GM23338 (cell line): ENCODE data around the gene TGFBR3. TPM values are rescaled to one million over a fixed set of nuclear protein-coding genes. Genes with fewer than 3 reads are reported as not detected.

Experiments
- ATAC-seq: fragments of 200-7000 bp; cut with Tn5 transposase; 3 replicates; pipeline ENCODE4 v1.9.1; 2020
- DNase-seq: peaks from one replicate; pipeline ENCODE4 v3.0.0-alpha.2; 2015; ENCODE audit warnings: low spot score
- H2AFZ ChIP-seq: fragments of 200-600 bp; sonication (generic); 2 replicates; pipeline ENCODE4 v1.8.0; 2016; ENCODE audit warnings: antibody characterized with exemption, mild to moderate bottlenecking, moderate library complexity
- H3F3A ChIP-seq: fragments of 200-600 bp; sonication (generic); replicated peaks from 2 replicates; pipeline ENCODE4 v1.8.0; 2017; ENCODE audit warnings: antibody characterized with exemption, mixed run types, low read depth
- H3K27ac ChIP-seq: fragments of 200-600 bp; sonication (generic); 2 replicates; pipeline ENCODE4 v1.6.1; 2016; ENCODE audit warnings: low read depth
- H3K27me3 ChIP-seq: fragments of 200-600 bp; sonication (generic); 2 replicates; pipeline ENCODE4 v1.8.0; 2016; ENCODE audit warnings: mild to moderate bottlenecking, mixed run types, moderate library complexity; ENCODE audit not compliant: insufficient read depth
- H3K36me3 ChIP-seq: fragments of 200-600 bp; sonication (generic); 2 replicates; pipeline ENCODE4 v1.8.0; 2016; ENCODE audit warnings: mild to moderate bottlenecking; ENCODE audit not compliant: insufficient read depth
- H3K4me1 ChIP-seq: fragments of 200-600 bp; sonication (generic); 2 replicates; pipeline ENCODE4 v1.8.0; 2016; ENCODE audit warnings: mild to moderate bottlenecking, moderate library complexity; ENCODE audit not compliant: insufficient read depth
- H3K4me2 ChIP-seq: fragments of 200-600 bp; sonication (generic); 2 replicates; pipeline ENCODE4 v1.7.1; 2017; ENCODE audit warnings: mixed run types
- H3K4me3 ChIP-seq: fragments of 200-600 bp; sonication (generic); 2 replicates; pipeline ENCODE4 v1.6.1; 2016; ENCODE audit warnings: mixed run types
- H3K79me2 ChIP-seq: fragments of 200-600 bp; sonication (generic); replicated peaks from 2 replicates; pipeline ENCODE4 v1.8.0; 2017; ENCODE audit warnings: mild to moderate bottlenecking; ENCODE audit not compliant: insufficient read depth
- H3K9me2 ChIP-seq: fragments of 200-600 bp; sonication (generic); 2 replicates; pipeline ENCODE4 v1.8.0; 2017; ENCODE audit not compliant: insufficient read depth
- H4K20me1 ChIP-seq: fragments of 200-600 bp; sonication (generic); replicated peaks from 2 replicates; pipeline ENCODE4 v1.8.0; 2017; ENCODE audit warnings: mild to moderate bottlenecking; ENCODE audit not compliant: insufficient read depth
- H3K27ac Mint-ChIP-seq: 2 replicates; pipeline ENCODE4 v1.8.0; 2020; ENCODE audit warnings: inconsistent platforms, mild to moderate bottlenecking, moderate library complexity, mixed read lengths
- H3K27me3 Mint-ChIP-seq: 3 replicates; pipeline ENCODE4 v1.8.0; 2022; ENCODE audit warnings: low read depth, mild to moderate bottlenecking, moderate library complexity, mixed read lengths, inconsistent platforms; ENCODE audit not compliant: insufficient read depth, poor library complexity
- H3K36me3 Mint-ChIP-seq: 3 replicates; pipeline ENCODE4 v1.8.0; 2021; ENCODE audit warnings: low read depth, mild to moderate bottlenecking, inconsistent platforms, moderate library complexity, mixed read lengths
- H3K4me1 Mint-ChIP-seq: 3 replicates; pipeline ENCODE4 v1.8.0; 2020; ENCODE audit warnings: mild to moderate bottlenecking, inconsistent platforms, mixed read lengths
- H3K4me3 Mint-ChIP-seq: 3 replicates; pipeline ENCODE4 v1.8.0; 2021; ENCODE audit warnings: moderate library complexity, mild to moderate bottlenecking, inconsistent platforms, mixed read lengths
- H3K9me3 Mint-ChIP-seq: 3 replicates; pipeline ENCODE4 v1.8.0; 2020; ENCODE audit warnings: moderate library complexity, mild to moderate bottlenecking, inconsistent platforms, mixed read lengths
- CREB1 ChIP-seq: fragments of 250-450 bp; sonication (Bioruptor Pico); IDR thresholded peaks from 2 replicates; pipeline ENCODE4 v1.5.0; 2020; ENCODE audit warnings: low read depth, mild to moderate bottlenecking, moderate library complexity
- EZH2 ChIP-seq: fragments of 200-600 bp; sonication (generic); IDR thresholded peaks from one replicate; pipeline ENCODE4 v1.8.0; 2017; ENCODE audit warnings: antibody characterized with exemption, mild to moderate bottlenecking, low read depth; ENCODE audit not compliant: unreplicated experiment
- EZH2phosphoT487 ChIP-seq: fragments of 200-600 bp; sonication (generic); IDR thresholded peaks from one replicate; pipeline ENCODE4 v1.8.1; 2018; ENCODE audit warnings: antibody characterized with exemption; ENCODE audit not compliant: unreplicated experiment
- JUNB ChIP-seq: IDR thresholded peaks from one replicate; pipeline ENCODE4 v1.6.1; 2016; ENCODE audit warnings: antibody characterized with exemption; ENCODE audit not compliant: unreplicated experiment
- NANOG ChIP-seq: IDR thresholded peaks from 2 replicates; pipeline ENCODE4 v1.6.1; 2016; ENCODE audit warnings: antibody characterized with exemption, borderline replicate concordance
- POLR2AphosphoS5 ChIP-seq: IDR thresholded peaks from 2 replicates; pipeline ENCODE4 v1.6.1; 2016; ENCODE audit warnings: antibody characterized with exemption, low read depth
- STAT1 ChIP-seq: IDR thresholded peaks from one replicate; pipeline ENCODE4 v1.6.1; 2016; ENCODE audit warnings: antibody characterized with exemption; ENCODE audit not compliant: unreplicated experiment
- ZNF114 ChIP-seq: fragments of 250-450 bp; sonication (Bioruptor Pico); IDR thresholded peaks from 2 replicates; pipeline ENCODE4 v1.5.0; 2020; ENCODE audit warnings: mild to moderate bottlenecking, moderate library complexity
- ZNF331 ChIP-seq: fragments of 250-450 bp; sonication (Bioruptor Pico); IDR thresholded peaks from 2 replicates; pipeline ENCODE4 v1.5.0; 2020; ENCODE audit warnings: low read depth, mild to moderate bottlenecking, moderate library complexity
- polyA plus RNA-seq: library from polyadenylated mRNA; unstranded; fragments of >200 nt; fragmentation: Nextera tagmentation; extraction: Ambion mirVana; gene quantifications from 2 replicates; pipeline ENCODE4 v1.2.1, GENCODE V29; 2016
- total RNA-seq: library from RNA; depleted of rRNA; stranded (reverse); fragments of >200 nt; shearing (Covaris generic); gene quantifications from 2 replicates; pipeline ENCODE4 v1.2.3, GENCODE V29; 2014
- TF ChIP-seq, protein P1 (sequence below): fragments of 250-450 bp; sonication (Bioruptor Pico); IDR thresholded peaks from 2 replicates; pipeline ENCODE4 v1.5.0; 2020; ENCODE audit warnings: mild to moderate bottlenecking, moderate library complexity
- TF ChIP-seq, protein P2 (sequence below): IDR thresholded peaks from one replicate; pipeline ENCODE4 v1.6.1; 2018; ENCODE audit warnings: antibody characterized with exemption; ENCODE audit not compliant: unreplicated experiment
- TF ChIP-seq, protein P3 (sequence below), 2 experiments: fragments of 200-600 bp in 1 of 2; sonication (generic) in 1 of 2; conservative IDR thresholded peaks; 2 replicates each; pipeline versions ENCODE4 v1.5.1 to v1.6.1; 2016 to 2017; ENCODE audit warnings: antibody characterized with exemption in 2 of 2, low read depth in 2 of 2, mild to moderate bottlenecking in 2 of 2, moderate library complexity in 1 of 2
- TF ChIP-seq, protein P4 (sequence below): IDR thresholded peaks from 2 replicates; pipeline ENCODE4 v1.6.1; 2016; ENCODE audit warnings: antibody characterized with exemption

The TGFBR3 gene
- total and polyA plus RNA-seq, 2 experiments from 2014 or later, result 1.7 to 2.9 TPM

DNA sequence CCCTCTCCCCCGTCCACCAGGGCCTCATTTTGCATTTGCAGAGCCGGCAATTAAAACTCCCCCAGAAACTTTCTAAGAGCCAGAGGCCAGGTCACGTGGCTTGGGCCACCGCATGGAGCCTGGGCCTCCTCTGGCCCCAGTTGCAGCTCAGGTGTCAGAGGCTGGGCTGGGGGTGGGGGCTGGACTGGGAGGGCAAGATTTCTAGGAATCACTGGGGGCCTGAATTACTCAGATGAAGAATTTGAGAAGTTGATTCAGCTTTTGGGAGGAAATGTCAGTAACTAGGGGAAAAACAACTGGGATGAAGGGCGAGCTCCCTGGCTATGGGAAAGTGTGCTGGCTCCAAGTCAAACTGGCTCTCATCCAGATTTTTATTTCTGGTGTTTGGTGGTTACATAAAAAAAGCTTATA lies 234.3 kb downstream of the TGFBR3 start:
- H3K4me1 ChIP-seq, result no peaks in the 10 kb centered on the region
- peaks cover 2% of the 10 kb centered on the region; the same call in 1 of the 3 replicates for H3K9me3 Mint-ChIP-seq
- H3K4me1 Mint-ChIP-seq, result peaks cover 7% of the 10 kb centered on the region; the same call in 2 of the 3 replicates
- no peak overlapping the region for H3K4me3 ChIP-seq
- no peak for DNase-seq
- H3K9me2 ChIP-seq, result peaks cover 17% of the 10 kb centered on the region; the same call in 1 of the 2 replicates
- H3K36me3 Mint-ChIP-seq, result no peaks in the 10 kb centered on the region; the same call in 2 of the 3 replicates
- H3K79me2 ChIP-seq, result no peaks in the 10 kb centered on the region
- no peak overlapping the region for H3K4me3 Mint-ChIP-seq
- TF ChIP-seq POLR2AphosphoS5 (no peak), CREB1 (no peak), NANOG (no peak), ZNF114 (CRISPR knock-in tag) (no peak), ZNF331 (CRISPR knock-in tag) (no peak), EZH2phosphoT487 (no peak), STAT1 (no peak), JUNB (no peak), EZH2 (no peak)
- TF ChIP-seq, protein P1, sequence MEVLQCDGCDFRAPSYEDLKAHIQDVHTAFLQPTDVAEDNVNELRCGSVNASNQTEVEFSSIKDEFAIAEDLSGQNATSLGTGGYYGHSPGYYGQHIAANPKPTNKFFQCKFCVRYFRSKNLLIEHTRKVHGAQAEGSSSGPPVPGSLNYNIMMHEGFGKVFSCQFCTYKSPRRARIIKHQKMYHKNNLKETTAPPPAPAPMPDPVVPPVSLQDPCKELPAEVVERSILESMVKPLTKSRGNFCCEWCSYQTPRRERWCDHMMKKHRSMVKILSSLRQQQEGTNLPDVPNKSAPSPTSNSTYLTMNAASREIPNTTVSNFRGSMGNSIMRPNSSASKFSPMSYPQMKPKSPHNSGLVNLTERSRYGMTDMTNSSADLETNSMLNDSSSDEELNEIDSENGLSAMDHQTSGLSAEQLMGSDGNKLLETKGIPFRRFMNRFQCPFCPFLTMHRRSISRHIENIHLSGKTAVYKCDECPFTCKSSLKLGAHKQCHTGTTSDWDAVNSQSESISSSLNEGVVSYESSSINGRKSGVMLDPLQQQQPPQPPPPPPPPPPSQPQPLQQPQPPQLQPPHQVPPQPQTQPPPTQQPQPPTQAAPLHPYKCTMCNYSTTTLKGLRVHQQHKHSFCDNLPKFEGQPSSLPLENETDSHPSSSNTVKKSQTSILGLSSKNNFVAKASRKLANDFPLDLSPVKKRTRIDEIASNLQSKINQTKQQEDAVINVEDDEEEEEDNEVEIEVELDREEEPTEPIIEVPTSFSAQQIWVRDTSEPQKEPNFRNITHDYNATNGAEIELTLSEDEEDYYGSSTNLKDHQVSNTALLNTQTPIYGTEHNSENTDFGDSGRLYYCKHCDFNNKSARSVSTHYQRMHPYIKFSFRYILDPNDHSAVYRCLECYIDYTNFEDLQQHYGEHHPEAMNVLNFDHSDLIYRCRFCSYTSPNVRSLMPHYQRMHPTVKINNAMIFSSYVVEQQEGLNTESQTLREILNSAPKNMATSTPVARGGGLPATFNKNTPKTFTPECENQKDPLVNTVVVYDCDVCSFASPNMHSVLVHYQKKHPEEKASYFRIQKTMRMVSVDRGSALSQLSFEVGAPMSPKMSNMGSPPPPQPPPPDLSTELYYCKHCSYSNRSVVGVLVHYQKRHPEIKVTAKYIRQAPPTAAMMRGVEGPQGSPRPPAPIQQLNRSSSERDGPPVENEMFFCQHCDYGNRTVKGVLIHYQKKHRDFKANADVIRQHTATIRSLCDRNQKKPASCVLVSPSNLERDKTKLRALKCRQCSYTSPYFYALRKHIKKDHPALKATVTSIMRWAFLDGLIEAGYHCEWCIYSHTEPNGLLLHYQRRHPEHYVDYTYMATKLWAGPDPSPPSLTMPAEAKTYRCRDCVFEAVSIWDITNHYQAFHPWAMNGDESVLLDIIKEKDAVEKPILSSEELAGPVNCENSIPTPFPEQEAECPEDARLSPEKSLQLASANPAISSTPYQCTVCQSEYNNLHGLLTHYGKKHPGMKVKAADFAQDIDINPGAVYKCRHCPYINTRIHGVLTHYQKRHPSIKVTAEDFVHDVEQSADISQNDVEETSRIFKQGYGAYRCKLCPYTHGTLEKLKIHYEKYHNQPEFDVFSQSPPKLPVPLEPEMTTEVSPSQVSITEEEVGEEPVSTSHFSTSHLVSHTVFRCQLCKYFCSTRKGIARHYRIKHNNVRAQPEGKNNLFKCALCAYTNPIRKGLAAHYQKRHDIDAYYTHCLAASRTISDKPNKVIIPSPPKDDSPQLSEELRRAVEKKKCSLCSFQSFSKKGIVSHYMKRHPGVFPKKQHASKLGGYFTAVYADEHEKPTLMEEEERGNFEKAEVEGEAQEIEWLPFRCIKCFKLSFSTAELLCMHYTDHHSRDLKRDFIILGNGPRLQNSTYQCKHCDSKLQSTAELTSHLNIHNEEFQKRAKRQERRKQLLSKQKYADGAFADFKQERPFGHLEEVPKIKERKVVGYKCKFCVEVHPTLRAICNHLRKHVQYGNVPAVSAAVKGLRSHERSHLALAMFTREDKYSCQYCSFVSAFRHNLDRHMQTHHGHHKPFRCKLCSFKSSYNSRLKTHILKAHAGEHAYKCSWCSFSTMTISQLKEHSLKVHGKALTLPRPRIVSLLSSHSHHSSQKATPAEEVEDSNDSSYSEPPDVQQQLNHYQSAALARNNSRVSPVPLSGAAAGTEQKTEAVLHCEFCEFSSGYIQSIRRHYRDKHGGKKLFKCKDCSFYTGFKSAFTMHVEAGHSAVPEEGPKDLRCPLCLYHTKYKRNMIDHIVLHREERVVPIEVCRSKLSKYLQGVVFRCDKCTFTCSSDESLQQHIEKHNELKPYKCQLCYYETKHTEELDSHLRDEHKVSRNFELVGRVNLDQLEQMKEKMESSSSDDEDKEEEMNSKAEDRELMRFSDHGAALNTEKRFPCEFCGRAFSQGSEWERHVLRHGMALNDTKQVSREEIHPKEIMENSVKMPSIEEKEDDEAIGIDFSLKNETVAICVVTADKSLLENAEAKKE (CRISPR knock-in tag), result no peak
- TF ChIP-seq, protein P2, sequence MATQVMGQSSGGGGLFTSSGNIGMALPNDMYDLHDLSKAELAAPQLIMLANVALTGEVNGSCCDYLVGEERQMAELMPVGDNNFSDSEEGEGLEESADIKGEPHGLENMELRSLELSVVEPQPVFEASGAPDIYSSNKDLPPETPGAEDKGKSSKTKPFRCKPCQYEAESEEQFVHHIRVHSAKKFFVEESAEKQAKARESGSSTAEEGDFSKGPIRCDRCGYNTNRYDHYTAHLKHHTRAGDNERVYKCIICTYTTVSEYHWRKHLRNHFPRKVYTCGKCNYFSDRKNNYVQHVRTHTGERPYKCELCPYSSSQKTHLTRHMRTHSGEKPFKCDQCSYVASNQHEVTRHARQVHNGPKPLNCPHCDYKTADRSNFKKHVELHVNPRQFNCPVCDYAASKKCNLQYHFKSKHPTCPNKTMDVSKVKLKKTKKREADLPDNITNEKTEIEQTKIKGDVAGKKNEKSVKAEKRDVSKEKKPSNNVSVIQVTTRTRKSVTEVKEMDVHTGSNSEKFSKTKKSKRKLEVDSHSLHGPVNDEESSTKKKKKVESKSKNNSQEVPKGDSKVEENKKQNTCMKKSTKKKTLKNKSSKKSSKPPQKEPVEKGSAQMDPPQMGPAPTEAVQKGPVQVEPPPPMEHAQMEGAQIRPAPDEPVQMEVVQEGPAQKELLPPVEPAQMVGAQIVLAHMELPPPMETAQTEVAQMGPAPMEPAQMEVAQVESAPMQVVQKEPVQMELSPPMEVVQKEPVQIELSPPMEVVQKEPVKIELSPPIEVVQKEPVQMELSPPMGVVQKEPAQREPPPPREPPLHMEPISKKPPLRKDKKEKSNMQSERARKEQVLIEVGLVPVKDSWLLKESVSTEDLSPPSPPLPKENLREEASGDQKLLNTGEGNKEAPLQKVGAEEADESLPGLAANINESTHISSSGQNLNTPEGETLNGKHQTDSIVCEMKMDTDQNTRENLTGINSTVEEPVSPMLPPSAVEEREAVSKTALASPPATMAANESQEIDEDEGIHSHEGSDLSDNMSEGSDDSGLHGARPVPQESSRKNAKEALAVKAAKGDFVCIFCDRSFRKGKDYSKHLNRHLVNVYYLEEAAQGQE, result no peak
- TF ChIP-seq, protein P3, sequence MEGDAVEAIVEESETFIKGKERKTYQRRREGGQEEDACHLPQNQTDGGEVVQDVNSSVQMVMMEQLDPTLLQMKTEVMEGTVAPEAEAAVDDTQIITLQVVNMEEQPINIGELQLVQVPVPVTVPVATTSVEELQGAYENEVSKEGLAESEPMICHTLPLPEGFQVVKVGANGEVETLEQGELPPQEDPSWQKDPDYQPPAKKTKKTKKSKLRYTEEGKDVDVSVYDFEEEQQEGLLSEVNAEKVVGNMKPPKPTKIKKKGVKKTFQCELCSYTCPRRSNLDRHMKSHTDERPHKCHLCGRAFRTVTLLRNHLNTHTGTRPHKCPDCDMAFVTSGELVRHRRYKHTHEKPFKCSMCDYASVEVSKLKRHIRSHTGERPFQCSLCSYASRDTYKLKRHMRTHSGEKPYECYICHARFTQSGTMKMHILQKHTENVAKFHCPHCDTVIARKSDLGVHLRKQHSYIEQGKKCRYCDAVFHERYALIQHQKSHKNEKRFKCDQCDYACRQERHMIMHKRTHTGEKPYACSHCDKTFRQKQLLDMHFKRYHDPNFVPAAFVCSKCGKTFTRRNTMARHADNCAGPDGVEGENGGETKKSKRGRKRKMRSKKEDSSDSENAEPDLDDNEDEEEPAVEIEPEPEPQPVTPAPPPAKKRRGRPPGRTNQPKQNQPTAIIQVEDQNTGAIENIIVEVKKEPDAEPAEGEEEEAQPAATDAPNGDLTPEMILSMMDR (conservative IDR thresholded peaks at IDR 0.05; ENCODE audit: low read depth in 2 of 2), result no peak
- TF ChIP-seq, protein P4, sequence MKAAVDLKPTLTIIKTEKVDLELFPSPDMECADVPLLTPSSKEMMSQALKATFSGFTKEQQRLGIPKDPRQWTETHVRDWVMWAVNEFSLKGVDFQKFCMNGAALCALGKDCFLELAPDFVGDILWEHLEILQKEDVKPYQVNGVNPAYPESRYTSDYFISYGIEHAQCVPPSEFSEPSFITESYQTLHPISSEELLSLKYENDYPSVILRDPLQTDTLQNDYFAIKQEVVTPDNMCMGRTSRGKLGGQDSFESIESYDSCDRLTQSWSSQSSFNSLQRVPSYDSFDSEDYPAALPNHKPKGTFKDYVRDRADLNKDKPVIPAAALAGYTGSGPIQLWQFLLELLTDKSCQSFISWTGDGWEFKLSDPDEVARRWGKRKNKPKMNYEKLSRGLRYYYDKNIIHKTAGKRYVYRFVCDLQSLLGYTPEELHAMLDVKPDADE, result no peak
- H3K36me3 ChIP-seq, result no peaks in the 10 kb centered on the region
- H3F3A ChIP-seq, result no peaks in the 10 kb centered on the region
- H3K4me2 ChIP-seq, result no peak overlapping the region
- H3K27me3 ChIP-seq, result no peaks in the 10 kb centered on the region
- no peak for ATAC-seq
- no peak overlapping the region for H2AFZ ChIP-seq
- H3K27ac ChIP-seq, result no peak overlapping the region
- H3K27me3 Mint-ChIP-seq, result peaks cover 9% of the 10 kb centered on the region
- no peaks in the 10 kb centered on the region for H4K20me1 ChIP-seq
- H3K27ac Mint-ChIP-seq, result no peak overlapping the region
